Gastroesophageal sphincter (tissue), 3 donors: ENCODE data around the gene TMEM135.

Experiments used
- POLR2AphosphoS5 ChIP-seq: sonication (generic); formaldehyde crosslinking; IDR thresholded peaks from one replicate; pipeline ENCODE4 v1.6.1; 2017; ENCODE audit warnings: antibody characterized with exemption
- TF ChIP-seq, protein P1 (sequence below), 4 experiments: fragments of 200-600 bp in 2 of 4; fragments of 450-650 bp in 2 of 4; sonication (generic) in 1 of 4; IDR thresholded peaks; one replicate each; pipeline ENCODE4 v1.5.1; 2017 to 2019; ENCODE audit warnings: antibody characterized with exemption in 4 of 4, mild to moderate bottlenecking in 2 of 4, moderate library complexity in 2 of 4

- TF ChIP-seq, protein P1, sequence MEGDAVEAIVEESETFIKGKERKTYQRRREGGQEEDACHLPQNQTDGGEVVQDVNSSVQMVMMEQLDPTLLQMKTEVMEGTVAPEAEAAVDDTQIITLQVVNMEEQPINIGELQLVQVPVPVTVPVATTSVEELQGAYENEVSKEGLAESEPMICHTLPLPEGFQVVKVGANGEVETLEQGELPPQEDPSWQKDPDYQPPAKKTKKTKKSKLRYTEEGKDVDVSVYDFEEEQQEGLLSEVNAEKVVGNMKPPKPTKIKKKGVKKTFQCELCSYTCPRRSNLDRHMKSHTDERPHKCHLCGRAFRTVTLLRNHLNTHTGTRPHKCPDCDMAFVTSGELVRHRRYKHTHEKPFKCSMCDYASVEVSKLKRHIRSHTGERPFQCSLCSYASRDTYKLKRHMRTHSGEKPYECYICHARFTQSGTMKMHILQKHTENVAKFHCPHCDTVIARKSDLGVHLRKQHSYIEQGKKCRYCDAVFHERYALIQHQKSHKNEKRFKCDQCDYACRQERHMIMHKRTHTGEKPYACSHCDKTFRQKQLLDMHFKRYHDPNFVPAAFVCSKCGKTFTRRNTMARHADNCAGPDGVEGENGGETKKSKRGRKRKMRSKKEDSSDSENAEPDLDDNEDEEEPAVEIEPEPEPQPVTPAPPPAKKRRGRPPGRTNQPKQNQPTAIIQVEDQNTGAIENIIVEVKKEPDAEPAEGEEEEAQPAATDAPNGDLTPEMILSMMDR (IDR thresholded peaks at IDR 0.05) = no peak
- TF ChIP-seq POLR2AphosphoS5 = no peak
These were observed 264.2 kb downstream of the TMEM135 start for GRCh38 chr11:87301785-87302540.
